HG03558 (cell line): ENCODE data around the gene EPB41L2.
"Not testable (repeated sequence)": the region's sequence is repeated elsewhere in the genome, so short reads cannot be mapped to it uniquely, and the experiment has no call there.

Source experiments
- ATAC-seq: cut with Tn5 transposase; IDR thresholded peaks from one replicate; pipeline ENCODE4 v1.9.1; 2021; ENCODE audit warnings: moderate number of reproducible peaks; ENCODE audit not compliant: unreplicated experiment; ENCODE audit errors: extremely low read depth

The EPB41L2 gene

DNA sequence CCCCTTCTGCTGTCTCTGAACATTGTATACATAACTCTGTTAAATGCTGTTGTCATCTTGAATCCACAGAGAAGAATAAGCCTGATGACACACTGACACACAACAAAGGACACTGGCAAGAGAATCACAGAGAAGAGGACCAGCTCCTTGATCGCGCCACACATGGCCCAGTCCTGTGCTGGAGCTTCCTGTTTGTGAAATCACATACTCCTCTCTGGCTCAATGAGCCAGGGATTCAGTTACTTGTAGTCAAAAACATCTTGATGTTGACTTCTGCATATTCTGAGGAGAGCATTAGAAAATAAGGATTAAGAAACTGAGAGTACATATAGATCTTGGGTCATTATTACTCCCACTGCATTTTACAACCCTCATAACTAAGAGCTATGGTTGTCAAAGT, 100.1 kb downstream of the EPB41L2 start:
- ATAC-seq = no peak

DNA sequence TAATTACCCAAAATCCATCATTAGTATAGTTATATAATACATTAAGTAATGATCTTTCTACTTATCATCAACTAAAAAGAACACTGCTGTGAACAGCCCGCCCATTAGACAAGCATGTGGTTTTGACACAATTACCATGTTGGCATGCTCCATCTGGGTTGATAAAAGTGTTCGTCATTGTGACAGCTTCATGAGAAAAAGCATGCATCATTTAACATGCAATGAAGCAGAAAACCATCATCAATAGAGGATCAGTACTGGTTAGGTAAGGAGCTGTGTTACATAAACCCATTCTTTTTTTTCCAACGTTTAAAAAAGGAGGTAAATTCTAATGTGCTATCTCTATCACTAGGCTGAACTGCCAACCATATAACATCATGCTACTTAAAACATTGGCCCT, 101.9 kb downstream of the EPB41L2 start:
- ATAC-seq = no peak

GRCh38 chr6:130959951-130960350, 103.1 kb downstream of the EPB41L2 start:
- ATAC-seq = no peak

DNA sequence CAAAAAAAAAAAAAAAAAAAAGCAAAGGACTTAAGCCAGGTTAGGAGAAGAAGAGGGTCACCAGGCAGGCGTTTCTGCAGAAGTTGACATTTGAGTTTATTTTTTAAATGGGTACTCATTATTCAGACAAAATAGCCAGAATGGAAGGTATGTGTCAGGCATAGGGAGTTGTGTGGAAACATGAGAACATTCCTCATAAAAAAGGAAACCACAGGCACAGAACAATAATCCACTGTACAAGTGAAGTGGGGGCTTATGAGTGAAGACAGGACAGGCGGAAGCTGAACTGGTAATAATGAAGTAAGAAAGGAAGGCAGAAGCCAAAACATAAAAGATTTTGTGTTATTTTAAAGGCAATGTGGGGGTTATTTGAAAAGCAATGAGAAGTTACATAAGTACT, 104.6 kb downstream of the EPB41L2 start:
- ATAC-seq = no peak

DNA sequence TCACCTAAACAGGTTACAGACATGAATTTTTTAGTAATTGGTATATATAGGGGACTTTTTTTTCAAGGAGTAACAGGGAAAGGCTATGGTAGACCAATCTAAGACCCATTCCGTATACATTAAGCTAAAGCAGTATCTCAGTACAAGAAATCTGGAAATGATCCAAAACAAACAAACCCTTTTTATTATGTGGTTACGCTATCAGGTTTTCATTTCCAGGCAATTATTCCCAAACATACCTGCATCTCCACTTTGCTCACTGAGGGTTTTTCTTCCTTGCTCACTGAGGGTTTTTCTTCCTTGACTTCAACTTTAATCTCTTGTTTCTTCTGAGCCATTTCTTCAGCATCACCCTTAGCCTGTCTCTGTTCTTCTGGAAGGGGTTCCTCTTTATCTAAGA, 107.3 kb downstream of the EPB41L2 start:
- ATAC-seq = no peak

DNA sequence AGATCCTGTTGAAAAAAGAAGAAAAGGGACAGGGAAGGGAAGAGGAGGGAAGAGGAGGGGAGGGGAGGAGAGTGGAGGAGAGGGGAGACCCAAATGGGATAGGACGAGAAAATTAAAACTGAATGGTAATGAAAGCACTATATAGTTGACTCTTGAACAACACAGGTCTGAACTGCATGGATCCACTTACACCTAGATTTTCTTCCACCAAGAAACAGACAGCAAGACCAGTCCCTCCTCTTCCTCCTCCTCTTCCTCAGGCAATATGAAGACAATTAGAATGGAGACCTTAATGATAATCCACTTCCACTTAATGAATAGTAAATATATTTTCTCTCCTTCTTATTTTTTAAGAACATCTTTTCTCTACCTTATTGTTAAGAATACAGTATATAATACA, 113.5 kb downstream of the EPB41L2 start:
- no peak for ATAC-seq

DNA sequence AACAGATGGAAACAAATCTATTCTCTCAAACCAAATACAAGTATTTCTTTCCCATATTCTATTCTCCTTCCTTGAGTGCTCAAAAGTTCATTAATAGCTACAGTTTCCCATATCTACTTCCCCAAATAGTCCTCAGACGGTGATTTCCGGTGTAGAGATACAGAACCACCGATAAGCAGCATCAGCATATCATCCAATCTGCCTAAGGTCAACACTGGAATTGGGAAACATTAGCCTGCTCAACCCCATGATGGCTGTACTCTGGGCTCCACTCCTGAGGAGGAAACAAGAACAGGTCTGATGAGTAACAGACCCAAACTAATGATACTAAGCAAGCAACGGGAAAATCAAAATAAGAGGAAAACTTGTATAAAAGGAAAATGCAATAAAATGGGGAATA, 115.6 kb downstream of the EPB41L2 start:
- ATAC-seq = no peak

DNA sequence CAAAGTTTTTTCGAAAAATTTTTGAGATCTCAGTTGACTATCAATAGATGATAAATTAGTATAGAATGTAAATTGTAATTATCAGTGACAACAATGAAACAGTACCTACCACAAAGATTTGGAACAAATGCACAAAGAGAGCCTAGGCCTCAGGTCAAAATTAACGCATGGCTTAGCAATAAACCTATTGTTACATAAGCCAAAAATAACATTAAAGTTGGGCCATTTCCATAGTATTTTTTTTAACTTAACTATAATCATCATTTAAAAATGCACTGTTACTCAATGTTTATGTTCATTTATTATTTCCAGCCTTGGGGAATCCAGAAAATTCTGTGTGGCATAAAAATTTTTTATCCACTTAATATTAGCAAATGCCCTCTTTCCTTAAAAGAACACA, 117.0 kb downstream of the EPB41L2 start:
- ATAC-seq = no peak

- ATAC-seq = no peak
These were observed 117.6 kb downstream of the EPB41L2 start for GRCh38 chr6:130945401-130945919.

DNA sequence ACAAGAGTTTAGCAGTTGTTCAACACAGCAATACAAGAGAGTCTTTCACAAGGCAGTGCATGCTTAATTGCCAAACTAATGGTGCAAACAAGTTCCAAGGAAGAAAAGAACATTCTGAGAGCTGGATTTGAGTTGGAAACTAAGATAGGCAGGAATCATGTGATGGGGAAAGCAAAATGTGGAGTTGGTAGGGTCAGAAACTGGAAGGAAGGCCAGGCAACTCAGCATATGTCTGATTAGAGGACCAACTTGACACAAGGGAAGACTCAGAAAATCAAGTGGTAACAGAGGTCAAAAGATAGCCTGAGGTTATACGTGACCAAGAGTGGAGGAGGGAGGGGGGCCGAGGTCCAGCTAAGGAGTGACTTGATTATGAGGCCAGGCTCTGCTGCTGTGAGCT, 118.6 kb downstream of the EPB41L2 start:
- no peak for ATAC-seq

DNA sequence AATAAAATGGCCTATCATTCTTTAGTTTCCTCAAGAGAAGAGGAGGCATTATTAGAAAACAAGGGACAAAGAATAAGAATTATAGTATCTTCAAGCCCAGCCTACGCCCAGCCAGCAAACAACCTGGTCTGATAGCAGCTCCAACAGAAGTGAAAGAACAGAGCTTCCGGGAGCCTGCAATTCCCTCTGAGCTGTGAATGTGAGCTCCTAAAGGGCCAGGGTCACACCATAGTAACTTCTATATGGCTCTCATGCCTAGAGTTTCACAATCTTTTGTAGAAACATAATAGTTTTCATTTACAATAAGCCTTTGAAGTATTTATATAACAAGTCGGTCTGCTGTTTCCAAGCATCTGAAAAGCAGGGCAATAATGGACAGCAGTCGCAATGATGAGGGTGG, 119.3 kb downstream of the EPB41L2 start:
- ATAC-seq = no peak

GRCh38 chr6:130942752-130943151, 120.3 kb downstream of the EPB41L2 start:
- not testable (repeated sequence) for ATAC-seq

DNA sequence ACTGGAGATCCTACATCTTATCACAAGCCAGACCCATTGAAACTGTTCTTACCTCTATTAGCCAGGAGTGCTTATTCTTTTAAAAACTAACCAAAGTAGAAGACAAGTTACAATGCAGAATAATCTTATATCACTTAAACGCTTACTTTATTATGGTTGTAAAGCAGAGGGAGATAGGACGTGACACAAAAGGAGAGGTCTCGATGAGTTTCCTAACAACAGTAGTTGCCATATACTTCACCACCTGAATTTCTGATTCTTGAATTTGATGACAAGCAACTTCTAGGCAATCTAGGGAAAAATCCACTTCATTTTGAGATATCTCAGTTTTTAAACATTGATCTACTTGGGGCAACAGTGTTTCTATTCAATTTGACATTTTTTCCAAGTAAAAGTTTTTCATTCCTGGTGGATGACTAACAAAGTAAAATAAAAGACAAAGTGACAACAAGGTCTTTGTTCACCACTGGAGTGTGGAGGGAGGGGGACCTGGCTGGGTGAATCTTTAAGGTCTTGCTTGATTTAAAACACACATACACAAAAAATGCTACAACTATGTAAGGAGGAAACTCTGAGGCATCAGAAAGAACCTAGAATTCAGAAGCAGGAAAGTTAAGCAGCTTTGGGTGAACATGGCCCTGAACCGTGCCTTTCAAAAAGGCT, 125.0 kb downstream of the EPB41L2 start:
- no peak for ATAC-seq

- ATAC-seq = no peak
These were observed 126.1 kb downstream of the EPB41L2 start for GRCh38 chr6:130936933-130937332.

DNA sequence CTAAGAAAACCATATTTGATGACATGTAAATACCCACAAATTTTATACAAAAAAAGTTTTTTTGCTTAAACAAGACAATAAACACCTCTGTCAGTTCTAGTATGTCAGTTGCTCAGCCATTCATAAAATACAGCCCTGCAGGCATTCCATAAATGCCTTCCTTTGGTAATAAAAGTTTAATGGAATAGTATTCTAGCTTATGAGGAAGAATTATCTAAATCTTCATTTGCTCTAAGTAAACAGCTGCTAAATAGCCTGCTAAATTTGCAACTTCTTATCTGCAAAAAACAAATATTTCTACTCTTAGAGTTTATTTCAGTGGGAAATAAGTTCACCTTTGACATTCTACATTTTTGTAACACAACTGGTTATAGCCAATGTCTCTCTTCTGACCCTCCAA, 127.1 kb downstream of the EPB41L2 start:
- no peak for ATAC-seq

- no peak for ATAC-seq
These were observed 128.0 kb downstream of the EPB41L2 start for GRCh38 chr6:130934848-130935585.

DNA sequence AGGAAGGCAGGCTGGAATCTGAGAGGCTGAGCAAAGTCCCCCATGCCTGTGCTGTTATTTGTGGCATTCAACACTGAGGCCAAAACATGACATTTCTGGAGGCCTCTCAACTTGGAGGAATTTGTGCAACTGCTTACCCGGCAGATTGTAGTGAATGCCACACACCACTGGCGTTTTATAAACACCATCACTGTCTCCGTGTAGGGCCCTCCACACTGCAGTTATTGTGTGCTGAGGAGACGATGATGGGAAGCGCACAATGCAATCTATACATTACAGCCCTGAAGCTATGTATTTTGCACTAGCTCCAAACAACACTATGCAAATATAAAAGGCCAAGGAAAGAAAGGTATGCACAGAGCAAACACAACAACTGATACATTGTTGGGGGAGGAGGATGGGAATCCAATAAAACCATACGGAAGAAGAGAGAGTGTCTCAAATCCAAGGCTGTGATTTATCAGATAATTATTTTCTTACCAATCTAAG, 129.3 kb downstream of the EPB41L2 start:
- ATAC-seq = no peak

DNA sequence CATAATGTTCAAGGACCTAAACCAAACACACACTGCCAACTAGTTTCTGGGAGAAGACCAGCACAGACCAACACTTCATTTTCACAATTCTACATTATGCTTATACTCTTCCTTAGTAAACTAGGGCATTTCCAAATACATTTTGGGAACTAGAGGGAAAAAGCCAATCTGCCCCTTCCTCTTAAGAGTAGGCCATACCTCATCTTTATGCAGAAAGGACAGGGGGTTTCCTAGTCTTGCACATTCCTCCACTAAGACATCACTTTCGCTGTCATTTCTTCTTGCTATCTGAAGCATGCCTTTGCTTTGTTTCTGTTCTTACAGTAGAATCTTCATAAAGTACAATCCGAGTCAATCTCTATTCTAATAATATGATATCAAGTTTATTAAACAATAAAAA, 130.1 kb downstream of the EPB41L2 start:
- ATAC-seq = no peak

- no peak for ATAC-seq
These were observed 130.6 kb downstream of the EPB41L2 start for GRCh38 chr6:130932438-130932837.

- no peak for ATAC-seq
These were observed 131.4 kb downstream of the EPB41L2 start for GRCh38 chr6:130931683-130932082.

GRCh38 chr6:130929036-130929678, 133.9 kb downstream of the EPB41L2 start:
- ATAC-seq = no peak
